Thymus (tissue), 11 donors: ENCODE measurements around the gene CTCF. TPM values are rescaled to one million over a fixed set of nuclear protein-coding genes. Genes with fewer than 3 reads are reported as not detected.

Experiments
- DNase-seq, 9 donors: peaks; one replicate each; pipeline ENCODE4 v3.0.0-alpha.2; 2013; ENCODE audit warnings: low spot score in 9 of 9, low read depth in 6 of 9, missing footprints in 1 of 9
- H3K27ac ChIP-seq, 2 donors: one replicate each; pipeline ENCODE4 v1.5.1; 2013; ENCODE audit warnings: control low read depth in 1 of 2, low read depth in 1 of 2, low read length in 1 of 2, mild to moderate bottlenecking in 1 of 2, moderate library complexity in 1 of 2
- H3K27me3 ChIP-seq, 2 donors: one replicate each; pipeline ENCODE4 v1.5.1; 2013; ENCODE audit warnings: low read length in 1 of 2; ENCODE audit not compliant: control insufficient read depth in 2 of 2, insufficient read depth in 1 of 2
- H3K36me3 ChIP-seq, 2 donors: one replicate each; pipeline ENCODE4 v1.5.1; 2013; ENCODE audit warnings: low read length in 1 of 2, mild to moderate bottlenecking in 1 of 2, moderate library complexity in 1 of 2; ENCODE audit not compliant: control insufficient read depth in 2 of 2, insufficient read depth in 2 of 2
- H3K4me1 ChIP-seq, 2 donors: one replicate each; pipeline ENCODE4 v1.5.1; 2013; ENCODE audit warnings: low read length in 2 of 2; ENCODE audit not compliant: control insufficient read depth in 2 of 2, insufficient read depth in 2 of 2
- H3K4me3 ChIP-seq, 2 donors: one replicate each; pipeline ENCODE4 v1.5.1; 2013; ENCODE audit warnings: low read length in 2 of 2, control low read depth in 1 of 2, mild to moderate bottlenecking in 1 of 2
- H3K9me3 ChIP-seq, 2 donors: one replicate each; pipeline ENCODE4 v1.5.1; 2013; ENCODE audit warnings: low read length in 1 of 2, mild to moderate bottlenecking in 1 of 2; ENCODE audit not compliant: control insufficient read depth in 2 of 2, insufficient read depth in 1 of 2
- WGBS: extraction: QIAGEN DNeasy Blood & Tissue Kit; methylation state at CpG from one replicate; pipeline ENCODE4 v1.1.7; 2013; 5-methylcytosine and 5-hydroxymethylcytosine counted together
- polyA plus RNA-seq: library from polyadenylated mRNA; stranded (reverse); fragments of 200-250 nt; gene quantifications from one replicate; pipeline ENCODE4 v1.2.3, GENCODE V29; 2013
- total RNA-seq: library from RNA; stranded (reverse); fragments of 120-200 nt; gene quantifications from one replicate; pipeline ENCODE4 v1.2.4, GENCODE V29; 2013
- donor health status: healthy.

The CTCF gene
- total and polyA plus RNA-seq, 2 donors = 44.5 to 61.0 TPM

DNA sequence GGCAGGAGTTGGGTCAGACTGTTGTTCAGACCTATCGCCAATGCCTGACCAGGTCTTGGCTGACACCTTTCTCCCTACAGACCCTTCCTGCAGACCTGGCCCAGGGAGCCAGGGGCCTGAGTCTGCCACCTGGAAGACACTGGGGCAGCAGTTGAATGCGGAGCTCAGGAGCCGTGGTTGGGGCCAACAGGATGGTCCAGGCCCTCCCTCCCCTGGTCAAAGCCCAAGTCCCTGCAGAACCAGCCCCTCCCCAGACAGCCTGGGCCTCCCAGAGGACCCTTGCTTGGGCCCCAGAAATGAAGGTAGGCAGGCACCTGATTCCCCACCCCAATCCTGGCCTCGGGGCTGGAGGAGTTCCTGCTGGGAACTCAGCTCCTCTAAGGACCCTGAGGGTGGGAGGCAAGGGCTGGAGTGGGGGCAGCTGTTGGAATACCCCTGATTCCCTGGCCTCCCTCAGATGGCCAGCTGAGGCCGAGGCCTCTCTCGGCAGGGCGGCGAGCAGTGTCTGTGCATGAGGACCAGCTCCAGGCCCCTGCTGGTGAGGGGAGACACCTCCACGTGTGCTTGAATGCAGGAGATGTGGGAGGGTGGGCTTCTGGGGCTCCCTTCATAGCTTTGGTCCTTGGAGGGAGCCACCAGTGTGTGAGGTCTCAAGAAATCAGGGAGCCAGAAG, 94.2 kb downstream of the CTCF start:
- peaks cover 56 to 70% of the 10 kb centered on the region in 2 donors for H3K36me3 ChIP-seq
- peaks cover 13 to 28% of the 10 kb centered on the region in 2 donors for H3K4me1 ChIP-seq
- H3K9me3 ChIP-seq = no peaks in the 10 kb centered on the region
- 96% methylated on average over 9 of the region's 9 CpGs for WGBS
- H3K27me3 ChIP-seq = peaks cover 0 to 14% of the 10 kb centered on the region in 2 donors
- no peak overlapping the region for H3K4me3 ChIP-seq
- no peak for DNase-seq
- no peak overlapping the region for H3K27ac ChIP-seq

DNA sequence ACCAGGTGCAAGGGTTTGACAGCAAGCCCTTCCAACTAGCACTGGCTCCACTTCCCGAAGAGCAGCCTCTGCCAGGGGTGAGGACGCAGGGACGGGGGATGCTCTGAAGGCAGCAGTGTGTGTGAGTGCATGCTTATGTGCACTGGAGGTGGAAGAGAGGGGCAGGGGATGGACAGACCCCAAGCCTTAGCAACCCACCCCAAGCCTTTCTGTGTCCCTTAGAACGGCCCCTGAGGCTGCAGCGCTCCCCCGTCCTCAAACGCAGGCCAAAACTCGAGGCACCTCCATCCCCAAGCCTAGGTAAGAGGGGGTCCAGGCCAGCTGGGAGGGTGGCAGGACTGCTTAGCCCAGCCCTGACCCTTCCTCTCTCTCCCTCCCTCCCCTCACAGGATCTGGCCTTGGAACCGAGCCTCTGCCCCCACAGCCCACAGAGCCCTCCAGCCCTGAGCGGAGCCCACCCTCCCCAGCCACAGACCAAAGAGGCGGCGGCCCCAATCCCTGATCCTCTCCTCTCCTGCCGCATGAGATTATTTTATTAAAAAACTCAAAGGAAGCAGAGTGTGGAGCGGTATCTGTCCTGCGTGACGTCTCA, 94.8 kb downstream of the CTCF start:
- DNase-seq = no peak
- no peak overlapping the region for H3K27ac ChIP-seq
- H3K9me3 ChIP-seq = no peaks in the 10 kb centered on the region
- H3K4me3 ChIP-seq = no peak overlapping the region
- peaks cover 50 to 68% of the 10 kb centered on the region in 2 donors for H3K36me3 ChIP-seq
- H3K27me3 ChIP-seq = peaks cover 0 to 16% of the 10 kb centered on the region in 2 donors
- H3K4me1 ChIP-seq = peaks cover 14 to 33% of the 10 kb centered on the region in 2 donors
- 96% methylated on average over 16 of the region's 16 CpGs for WGBS

DNA sequence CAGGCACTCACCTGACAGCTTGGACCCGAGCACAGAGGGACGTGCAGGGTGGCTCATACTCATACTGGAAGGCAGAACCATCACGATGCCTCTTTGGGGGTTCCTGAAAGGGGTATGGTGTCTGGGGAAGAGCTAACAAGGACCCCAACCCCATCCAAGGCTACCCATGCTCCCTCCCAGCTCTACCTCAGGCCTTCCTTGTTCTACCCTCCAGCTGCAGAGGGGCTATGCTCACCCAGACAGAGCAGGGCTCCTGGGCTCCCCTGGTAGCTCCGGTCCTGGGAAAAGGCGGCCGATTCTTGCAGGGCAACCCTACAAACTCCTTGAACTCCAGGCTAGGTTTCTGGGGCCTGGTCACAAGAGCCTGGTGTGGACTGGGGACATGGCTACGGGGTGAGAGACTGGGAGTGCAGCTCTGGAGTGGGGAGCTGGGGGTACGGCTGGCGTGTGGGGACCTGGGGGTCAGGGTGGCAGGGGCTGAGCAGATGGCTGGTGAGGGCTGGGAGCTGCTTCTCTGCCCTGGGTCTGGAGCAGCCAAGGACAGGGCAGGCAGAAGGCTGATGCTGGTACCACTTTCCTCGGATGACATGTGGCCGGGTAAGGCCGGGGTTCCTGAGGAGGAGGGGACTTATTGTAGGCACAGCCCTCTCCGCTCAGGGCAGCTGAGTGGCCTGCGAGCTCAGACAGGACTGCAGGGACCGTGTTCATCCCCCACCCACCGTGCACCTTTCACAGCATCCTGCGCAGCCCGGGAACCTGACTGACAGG, 95.6 kb downstream of the CTCF start:
- Histone ChIP-seq H3K4me3 (no peak overlapping the region), H3K9me3 (no peaks in the 10 kb centered on the region), H3K4me1 (peaks cover 14 to 31% of the 10 kb centered on the region in 2 donors), H3K27ac (no peak overlapping the region), H3K36me3 (peaks cover 54 to 69% of the 10 kb centered on the region in 2 donors), H3K27me3 (peaks cover 0 to 16% of the 10 kb centered on the region in 2 donors)
- DNase-seq = no peak
- 96% methylated on average over 18 of the region's 18 CpGs for WGBS

DNA sequence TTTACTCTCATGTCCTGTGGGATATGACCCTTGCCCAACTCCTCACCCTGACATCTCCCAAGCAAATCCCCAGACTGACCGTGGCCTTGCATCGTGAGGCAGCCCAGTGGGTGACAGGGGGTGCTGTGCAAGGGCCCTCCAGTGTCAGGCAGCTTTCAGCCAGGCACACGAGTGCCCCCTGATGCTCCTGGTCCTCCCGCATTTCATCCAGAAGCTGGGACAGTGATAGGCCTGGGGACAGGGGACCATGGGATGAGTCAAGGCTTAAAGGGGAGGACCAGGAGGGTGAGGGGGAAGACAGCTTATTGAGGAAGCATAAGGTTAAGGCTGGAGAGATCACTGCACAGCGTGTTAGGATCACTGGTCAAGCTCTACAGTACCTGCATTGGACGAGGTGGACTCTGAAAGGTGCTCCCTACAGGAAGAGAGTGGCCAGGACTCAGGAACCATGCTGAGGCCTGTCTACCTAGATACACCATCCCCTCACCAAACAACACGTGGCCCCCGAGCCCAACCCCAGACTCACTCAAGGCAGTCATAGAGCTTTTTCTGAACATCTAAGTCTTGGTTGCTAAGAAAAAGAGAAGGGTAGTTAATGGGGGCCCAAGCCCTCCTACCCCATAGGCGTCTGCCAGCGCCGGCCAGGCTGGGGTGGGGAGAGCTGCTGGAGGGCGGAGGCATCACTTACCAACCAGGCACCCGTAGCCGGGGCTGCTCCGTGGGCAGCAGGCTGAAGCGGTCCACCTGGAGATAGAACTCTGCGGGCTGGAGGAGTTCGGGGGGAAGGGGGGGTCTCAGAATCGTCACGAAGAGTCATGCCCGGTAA, 96.7 kb downstream of the CTCF start:
- 48% methylated on average over 21 of the region's 21 CpGs for WGBS
- Histone ChIP-seq H3K4me1 (peaks cover 14 to 27% of the 10 kb centered on the region in 2 donors), H3K9me3 (no peaks in the 10 kb centered on the region), H3K27ac (no peak overlapping the region), H3K36me3 (peaks cover 54 to 60% of the 10 kb centered on the region in 2 donors), H3K27me3 (peaks cover 0 to 9% of the 10 kb centered on the region in 2 donors), H3K4me3 (peak overlapping the region; percentile 66 to 98)
- DNase-seq = no peak

DNA sequence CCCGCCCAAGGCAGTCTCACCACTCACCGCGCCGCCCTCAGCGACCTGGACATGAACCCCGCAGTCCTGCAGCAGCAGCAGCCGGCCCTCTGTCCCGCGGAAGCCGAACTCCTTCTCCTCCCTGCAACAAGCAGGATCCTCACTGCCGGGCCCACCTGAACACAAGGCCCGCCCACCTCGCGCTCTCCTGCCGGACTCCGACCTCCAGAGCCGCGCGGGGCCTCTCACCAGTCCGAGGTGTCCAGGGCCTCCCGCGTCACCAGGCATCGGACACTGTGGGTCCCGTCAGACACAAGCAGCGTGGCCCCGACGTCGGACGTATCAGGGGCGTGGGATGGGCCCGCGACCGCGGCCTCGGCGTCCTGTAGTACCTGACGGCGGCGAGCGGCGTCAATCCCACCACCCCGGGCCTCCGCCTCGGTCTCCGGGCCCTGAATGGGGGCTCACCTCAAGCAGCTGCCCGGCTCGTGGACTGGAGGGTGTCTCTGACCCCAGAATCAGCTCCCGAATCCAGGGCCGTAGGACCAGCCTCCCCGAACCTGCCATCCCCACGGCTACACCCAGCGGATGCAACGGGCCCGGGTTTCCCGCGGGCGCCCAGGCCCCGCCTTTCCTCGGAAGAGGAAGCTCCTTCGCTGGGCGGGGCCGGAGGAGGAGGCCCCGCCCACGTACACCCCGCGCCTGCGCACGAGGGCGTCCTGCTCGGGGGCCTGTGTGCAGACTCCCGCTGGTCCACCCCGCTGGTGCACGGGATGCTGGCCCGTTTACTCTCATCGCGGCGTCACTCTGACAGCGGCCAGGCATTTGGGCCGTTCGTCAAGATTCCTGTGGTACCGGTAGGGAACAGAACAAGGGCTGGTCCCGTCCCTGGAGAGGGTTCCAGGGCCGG, 97.6 kb downstream of the CTCF start, which contains the start of gene ACD:
ACD (minus strand) TSS at position 586 of the 889 bp plus-strand sequence; CDS start at position 546, 40 bp downstream.
- H3K4me1 ChIP-seq = peaks cover 14 to 27% of the 10 kb centered on the region in 2 donors
- WGBS = under 1% methylated on average over 83 of the region's 83 CpGs

DNA sequence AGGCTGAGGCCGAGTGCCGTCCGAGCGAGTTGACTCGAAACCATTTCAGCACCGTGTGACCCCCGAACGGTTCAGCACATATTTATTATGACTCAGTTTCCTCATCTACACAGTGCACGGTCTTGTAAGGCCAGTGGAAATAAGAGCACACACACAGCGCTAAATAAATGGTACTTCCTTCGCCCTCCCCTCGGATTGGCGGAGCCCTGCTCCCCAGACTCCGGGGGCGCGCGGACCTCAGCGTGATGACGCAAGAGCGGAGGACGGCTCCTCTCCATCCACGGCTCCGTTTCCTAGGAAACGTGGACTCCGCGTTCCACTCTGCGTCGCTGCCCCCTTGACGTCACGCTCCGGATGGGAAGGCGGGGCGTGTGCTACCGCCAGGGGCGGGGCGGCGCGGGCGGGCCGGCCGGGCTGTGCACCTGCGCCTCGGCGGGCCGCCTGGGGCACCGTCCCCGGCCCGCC, 98.3 kb downstream of the CTCF start, which contains the start of gene PARD6A:
PARD6A (plus strand) TSS at position 397 of the 465 bp plus-strand sequence. CDS start 79 bp downstream, outside the sequence.
- peak; percentile 85 to 98 (median 93) for DNase-seq
- H3K27ac ChIP-seq = peak within 1 kb of the TSS; percentile 97 to 99
- H3K9me3 ChIP-seq = no peaks in the 10 kb centered on the region
- peaks cover 39 to 45% of the 10 kb centered on the region in 2 donors for H3K36me3 ChIP-seq
- under 1% methylated on average over 48 of the region's 48 CpGs for WGBS
- peak within 1 kb of the TSS; percentile 66 to 98 for H3K4me3 ChIP-seq
- H3K27me3 ChIP-seq = peaks cover 0 to 4% of the 10 kb centered on the region in 2 donors
- H3K4me1 ChIP-seq = peaks cover 15 to 29% of the 10 kb centered on the region in 2 donors

More for the DNA sequence above, 97.6 kb downstream of the CTCF start, which contains the start of gene ACD:
- H3K36me3 ChIP-seq = peaks cover 46 to 52% of the 10 kb centered on the region in 2 donors
- DNase-seq = peak; percentile 79 to 97 (median 93)
- H3K4me3 ChIP-seq = peak within 1 kb of the TSS; percentile 66 to 98
- H3K27ac ChIP-seq = peak within 1 kb of the TSS; percentile 97 to 99
- H3K27me3 ChIP-seq = peaks cover 0 to 4% of the 10 kb centered on the region in 2 donors
- H3K9me3 ChIP-seq = no peaks in the 10 kb centered on the region

DNA sequence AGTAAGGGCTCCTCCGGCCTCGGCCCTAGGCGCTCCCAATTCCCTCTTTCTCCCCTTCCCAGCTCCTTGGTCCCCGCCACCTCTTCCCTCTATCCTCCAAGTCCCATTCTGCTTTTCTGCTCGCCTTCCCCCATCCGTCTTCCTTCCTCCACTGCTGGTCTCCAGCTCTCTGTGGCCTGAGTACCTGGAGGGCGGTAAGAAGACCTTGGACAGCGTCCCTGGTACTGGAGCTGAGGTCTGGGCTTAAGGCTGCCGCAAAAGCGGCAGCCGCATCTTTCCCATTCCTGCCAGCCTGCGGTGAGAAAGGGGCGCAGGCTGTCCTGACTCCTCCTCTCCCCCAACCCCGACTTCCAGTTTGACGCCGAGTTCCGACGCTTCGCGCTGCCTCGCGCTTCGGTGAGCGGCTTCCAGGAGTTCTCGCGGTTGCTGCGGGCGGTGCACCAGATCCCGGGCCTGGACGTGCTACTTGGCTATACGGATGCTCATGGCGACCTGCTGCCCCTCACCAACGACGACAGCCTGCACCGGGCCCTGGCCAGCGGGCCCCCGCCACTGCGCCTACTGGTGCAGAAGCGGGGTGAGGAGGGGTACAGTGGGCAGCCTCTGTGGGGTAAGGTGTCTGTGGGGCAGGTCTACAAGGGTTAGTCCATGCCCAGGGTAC, 98.9 kb downstream of the CTCF start:
- Histone ChIP-seq H3K27ac (peak overlapping the region; percentile 38 to 39), H3K27me3 (peaks cover 0 to 9% of the 10 kb centered on the region in 2 donors), H3K4me3 (peak overlapping the region; percentile 36 to 66), H3K36me3 (peaks cover 33 to 38% of the 10 kb centered on the region in 2 donors), H3K4me1 (peaks cover 21 to 36% of the 10 kb centered on the region in 2 donors), H3K9me3 (no peaks in the 10 kb centered on the region)
- WGBS = 12% methylated on average over 39 of the region's 39 CpGs
- peak in 2 of 9 donors; percentile 50 to 59 for DNase-seq
